Stimulated activated CD4-positive, alpha-beta T cell treated with anti-CD3 and anti-CD28 coated beads, Interleukin-1b, Interleukin-23, amount 100 ng/mL, for 1 hour (primary cell): ENCODE results near the gene PTPRN2.

ENCODE experiments used
- DNase-seq, 2 donors: peaks; one replicate each; pipeline ENCODE4 v3.0.0-alpha.2; 2020; ENCODE audit warnings: low read depth in 2 of 2

PTPRN2 gene

GRCh38 chr7:157652954-157653826, 934.4 kb downstream of the PTPRN2 start:
- DNase-seq, result no peak

GRCh38 chr7:157652161-157652953, 935.3 kb downstream of the PTPRN2 start:
- no peak for DNase-seq

- no peak for DNase-seq
Observed at GRCh38 chr7:157651366-157652160, 936.1 kb downstream of the PTPRN2 start.

- DNase-seq, result no peak
Observed at GRCh38 chr7:157650801-157651200, 936.8 kb downstream of the PTPRN2 start.

GRCh38 chr7:157650131-157650631, 937.4 kb downstream of the PTPRN2 start:
- no peak for DNase-seq

GRCh38 chr7:157646551-157646950, 941.1 kb downstream of the PTPRN2 start:
- DNase-seq, result no peak

- DNase-seq, result no peak
Observed at GRCh38 chr7:157645539-157645938, 942.1 kb downstream of the PTPRN2 start.

GRCh38 chr7:157644946-157645345, 942.7 kb downstream of the PTPRN2 start:
- DNase-seq, result no peak

- DNase-seq, result no peak
Observed at GRCh38 chr7:157643525-157643970, 944.1 kb downstream of the PTPRN2 start.

- DNase-seq, result no peak
Observed at GRCh38 chr7:157641866-157642265, 945.8 kb downstream of the PTPRN2 start.

GRCh38 chr7:157640144-157640543, 947.5 kb downstream of the PTPRN2 start:
- DNase-seq, result no peak

GRCh38 chr7:157638563-157638962, 949.1 kb downstream of the PTPRN2 start:
- DNase-seq, result no peak

- DNase-seq, result no peak
Observed at GRCh38 chr7:157637216-157637949, 950.2 kb downstream of the PTPRN2 start.

GRCh38 chr7:157635669-157636068, 952.0 kb downstream of the PTPRN2 start:
- DNase-seq, result no peak

- DNase-seq, result no peak
Observed at GRCh38 chr7:157635148-157635500, 952.5 kb downstream of the PTPRN2 start.

- DNase-seq, result no peak
Observed at GRCh38 chr7:157634401-157635147, 953.0 kb downstream of the PTPRN2 start.

- no peak for DNase-seq
Observed at GRCh38 chr7:157633465-157634185, 954.0 kb downstream of the PTPRN2 start.

GRCh38 chr7:157630301-157630853, 957.2 kb downstream of the PTPRN2 start:
- DNase-seq, result no peak

- DNase-seq, result no peak
Observed at GRCh38 chr7:157628456-157628855, 959.2 kb downstream of the PTPRN2 start.
